Measurements from ENCODE around the gene KRTAP6-1. TPM values are rescaled to one million over a fixed set of nuclear protein-coding genes. Genes with fewer than 3 reads are reported as not detected.
A peak's percentile ranks its signal among the peaks of the same experiment; 100 is the strongest.

KRTAP6-1 gene
- total RNA-seq, 1 experiment from 2014 or later: not detected

DNA sequence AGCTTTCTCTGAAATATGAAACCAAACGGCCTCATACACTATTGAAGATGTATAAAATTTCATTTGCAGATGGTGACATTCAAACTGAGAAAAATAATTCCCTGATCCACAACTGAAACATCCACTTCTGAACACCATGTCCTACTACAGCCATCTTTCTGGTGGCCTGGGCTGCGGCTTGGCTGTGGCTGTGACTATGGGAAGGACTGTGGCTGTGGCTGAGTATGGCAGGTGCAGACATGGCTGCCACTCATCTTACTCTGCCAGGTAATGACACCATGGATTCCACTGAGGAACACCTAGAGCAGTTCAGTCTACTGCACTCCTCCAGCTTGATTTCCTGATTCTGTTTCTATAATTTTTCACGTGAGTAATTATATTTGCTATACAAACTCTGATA lies 6.8 kb upstream of the KRTAP6-1 start, which contains the start of gene KRTAP20-4:
TSS of gene KRTAP20-4 (plus strand) at position 106 of the 400 bp plus-strand sequence.
- Histone ChIP-seq H3K27me3 (ENCODE audit: insufficient read depth, low read depth) (no peaks in the 10 kb centered on the region), H3K27ac (no peak within 1 kb of the TSS), H3K9me2 (ENCODE audit: insufficient read depth) (no peaks in the 10 kb centered on the region), H2AFZ (0 out of 2 replicates have a peak within 1 kb of the TSS, but pooled peaks have one; percentile 52), H4K20me1 (ENCODE audit: insufficient read depth) (no peaks in the 10 kb centered on the region), H3K4me3 (no peak within 1 kb of the TSS), H3K9me3 (ENCODE audit: insufficient read depth, low read depth) (no peaks in the 10 kb centered on the region), H3K4me2 (no peak within 1 kb of the TSS), H3K36me3 (ENCODE audit: low read depth) (no peaks in the 10 kb centered on the region), H3K4me1 (replicated peaks; ENCODE audit: insufficient read depth) (no peaks in the 10 kb centered on the region), H3K79me2 (ENCODE audit: low read depth) (no peaks in the 10 kb centered on the region), H3F3A (ENCODE audit: insufficient read depth, low read depth) (no peaks in the 10 kb centered on the region)
- ChIA-PET POLR2A (ENCODE audit: unreplicated experiment) (no interaction called here), CTCF (no interaction called here)
- intact Hi-C loops (cut with micrococcal nuclease; ENCODE audit: unreplicated experiment): no loop called here
- TF ChIP-seq, protein P1, sequence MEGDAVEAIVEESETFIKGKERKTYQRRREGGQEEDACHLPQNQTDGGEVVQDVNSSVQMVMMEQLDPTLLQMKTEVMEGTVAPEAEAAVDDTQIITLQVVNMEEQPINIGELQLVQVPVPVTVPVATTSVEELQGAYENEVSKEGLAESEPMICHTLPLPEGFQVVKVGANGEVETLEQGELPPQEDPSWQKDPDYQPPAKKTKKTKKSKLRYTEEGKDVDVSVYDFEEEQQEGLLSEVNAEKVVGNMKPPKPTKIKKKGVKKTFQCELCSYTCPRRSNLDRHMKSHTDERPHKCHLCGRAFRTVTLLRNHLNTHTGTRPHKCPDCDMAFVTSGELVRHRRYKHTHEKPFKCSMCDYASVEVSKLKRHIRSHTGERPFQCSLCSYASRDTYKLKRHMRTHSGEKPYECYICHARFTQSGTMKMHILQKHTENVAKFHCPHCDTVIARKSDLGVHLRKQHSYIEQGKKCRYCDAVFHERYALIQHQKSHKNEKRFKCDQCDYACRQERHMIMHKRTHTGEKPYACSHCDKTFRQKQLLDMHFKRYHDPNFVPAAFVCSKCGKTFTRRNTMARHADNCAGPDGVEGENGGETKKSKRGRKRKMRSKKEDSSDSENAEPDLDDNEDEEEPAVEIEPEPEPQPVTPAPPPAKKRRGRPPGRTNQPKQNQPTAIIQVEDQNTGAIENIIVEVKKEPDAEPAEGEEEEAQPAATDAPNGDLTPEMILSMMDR (conservative IDR thresholded peaks at IDR 0.05): no peak
- TF ChIP-seq EZH2 (IDR thresholded peaks at IDR 0.05; ENCODE audit: low read depth): no peak
- DNase-seq: no peak
- BruUV-seq (replicated peaks): no TSS peak

GRCh38 chr21:30620080-30620479 lies 6.3 kb upstream of the KRTAP6-1 start:
- Histone ChIP-seq H4K20me1 (ENCODE audit: insufficient read depth) (no peaks in the 10 kb centered on the region), H3K9me2 (ENCODE audit: insufficient read depth) (no peaks in the 10 kb centered on the region), H3K27me3 (ENCODE audit: insufficient read depth, low read depth) (no peaks in the 10 kb centered on the region), H3F3A (ENCODE audit: insufficient read depth, low read depth) (no peaks in the 10 kb centered on the region), H3K4me2 (no peak overlapping the region), H3K79me2 (ENCODE audit: low read depth) (no peaks in the 10 kb centered on the region), H3K27ac (no peak overlapping the region), H3K4me1 (replicated peaks; ENCODE audit: insufficient read depth) (no peaks in the 10 kb centered on the region), H3K36me3 (ENCODE audit: low read depth) (no peaks in the 10 kb centered on the region), H3K4me3 (no peak overlapping the region), H2AFZ (0 out of 2 replicates have a peak overlapping the region, but pooled peaks have one; percentile 52), H3K9me3 (ENCODE audit: insufficient read depth, low read depth) (no peaks in the 10 kb centered on the region)
- intact Hi-C loops (cut with micrococcal nuclease; ENCODE audit: unreplicated experiment): no loop called here
- DNase-seq: no peak
- ChIA-PET POLR2A (ENCODE audit: unreplicated experiment) (no interaction called here), CTCF (no interaction called here)
- TF ChIP-seq EZH2 (IDR thresholded peaks at IDR 0.05; ENCODE audit: low read depth): no peak
- TF ChIP-seq, protein P1 (conservative IDR thresholded peaks at IDR 0.05): no peak
- BruUV-seq (replicated peaks): no TSS peak

- no TSS peak for BruUV-seq (replicated peaks)
- no peaks in the 10 kb centered on the region for H3K36me3 ChIP-seq (ENCODE audit: low read depth)
- no peak within 1 kb of the TSS for H2AFZ ChIP-seq
- no peak within 1 kb of the TSS for H3K4me2 ChIP-seq
- H3K27ac ChIP-seq: no peak within 1 kb of the TSS
- H3K4me3 ChIP-seq: no peak within 1 kb of the TSS
- no peaks in the 10 kb centered on the region for H3K4me1 ChIP-seq (replicated peaks; ENCODE audit: insufficient read depth)
- H3F3A ChIP-seq (ENCODE audit: insufficient read depth, low read depth): no peaks in the 10 kb centered on the region
- H3K27me3 ChIP-seq (ENCODE audit: insufficient read depth, low read depth): no peaks in the 10 kb centered on the region
- ChIA-PET CTCF (no interaction called here), POLR2A (ENCODE audit: unreplicated experiment) (no interaction called here)
- H3K9me3 ChIP-seq (ENCODE audit: insufficient read depth, low read depth): no peaks in the 10 kb centered on the region
- no peak for DNase-seq
- no peaks in the 10 kb centered on the region for H3K9me2 ChIP-seq (ENCODE audit: insufficient read depth)
- no peaks in the 10 kb centered on the region for H3K79me2 ChIP-seq (ENCODE audit: low read depth)
- TF ChIP-seq, protein P1 (conservative IDR thresholded peaks at IDR 0.05): no peak
- no peak for TF ChIP-seq EZH2 (IDR thresholded peaks at IDR 0.05; ENCODE audit: low read depth)
- intact Hi-C loops (cut with micrococcal nuclease; ENCODE audit: unreplicated experiment): no loop called here
- H4K20me1 ChIP-seq (ENCODE audit: insufficient read depth): no peaks in the 10 kb centered on the region
Measured at GRCh38 chr21:30616125-30616524, 2.4 kb upstream of the KRTAP6-1 start, which contains the start of gene KRTAP20-1. TSS of gene KRTAP20-1 (plus strand) at chr21:30616425. CDS start at chr21:30616455, 30 bp downstream.
